BE2C (cell line): Measurements from ENCODE around the gene OR2C1.

ENCODE experiments used
- DNase-seq: peaks from one replicate; pipeline ENCODE4 v3.0.0-alpha.2; 2020
- H3K27me3 ChIP-seq: fragments of 250-450 bp; sonication (Bioruptor Pico); 2 replicates; pipeline ENCODE4 v1.5.1; 2020; ENCODE audit warnings: mild to moderate bottlenecking
- H3K36me3 ChIP-seq: fragments of 250-450 bp; sonication (Bioruptor Pico); 2 replicates; pipeline ENCODE4 v1.5.1; 2020; ENCODE audit warnings: mild to moderate bottlenecking
- H3K4me1 ChIP-seq: fragments of 250-450 bp; sonication (Bioruptor Pico); 2 replicates; pipeline ENCODE4 v1.5.1; 2020
- H3K4me3 ChIP-seq: 2 replicates; pipeline ENCODE4 v1.5.1; 2011; ENCODE audit warnings: low read depth, low read length
- H3K9me3 ChIP-seq: fragments of 250-450 bp; sonication (Bioruptor Pico); 2 replicates; pipeline ENCODE4 v1.5.1; 2020
- CTCF ChIP-seq: IDR thresholded peaks from 2 replicates; pipeline ENCODE4 v1.5.1; 2012; ENCODE audit warnings: mild to moderate bottlenecking, low read depth, low read length

The OR2C1 gene

GRCh38 chr16:3375680-3376079 lies 20.0 kb downstream of the OR2C1 start:
- H3K9me3 ChIP-seq, result no peaks in the 10 kb centered on the region
- no peak for TF ChIP-seq CTCF
- H3K27me3 ChIP-seq, result no peaks in the 10 kb centered on the region
- no peaks in the 10 kb centered on the region for H3K4me1 ChIP-seq
- H3K36me3 ChIP-seq, result peaks cover 8% of the 10 kb centered on the region
- DNase-seq, result no peak
- no peak overlapping the region for H3K4me3 ChIP-seq

DNA sequence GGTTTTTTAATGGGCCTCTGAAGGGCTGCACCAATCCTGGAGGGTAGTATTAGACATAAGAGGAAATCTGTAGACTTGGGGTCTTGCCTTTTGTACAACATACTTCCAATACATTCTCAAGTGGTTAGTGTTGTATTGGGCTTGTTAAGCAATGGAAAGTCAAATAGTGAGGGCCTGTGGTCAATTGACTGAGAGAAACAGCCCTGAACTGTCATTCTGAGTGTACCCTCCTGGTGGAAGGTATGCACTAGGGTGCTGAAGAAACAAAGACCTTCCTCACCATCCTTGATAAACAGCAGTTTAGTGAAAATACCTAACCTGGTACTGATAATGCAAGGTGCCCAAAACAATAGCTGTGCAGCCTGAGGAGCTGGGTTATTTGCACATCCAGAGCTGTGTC lies 22.2 kb downstream of the OR2C1 start:
- TF ChIP-seq CTCF, result no peak
- no peak overlapping the region for H3K4me3 ChIP-seq
- DNase-seq, result no peak
- peaks cover 23% of the 10 kb centered on the region for H3K36me3 ChIP-seq
- no peaks in the 10 kb centered on the region for H3K27me3 ChIP-seq
- H3K9me3 ChIP-seq, result peaks cover 5% of the 10 kb centered on the region
- no peaks in the 10 kb centered on the region for H3K4me1 ChIP-seq

GRCh38 chr16:3383045-3383448 lies 27.4 kb downstream of the OR2C1 start:
- no peak for TF ChIP-seq CTCF
- Histone ChIP-seq H3K9me3 (peaks cover 13% of the 10 kb centered on the region), H3K4me3 (no peak overlapping the region), H3K4me1 (no peaks in the 10 kb centered on the region), H3K27me3 (no peaks in the 10 kb centered on the region), H3K36me3 (peaks cover 53% of the 10 kb centered on the region)
- DNase-seq, result no peak

DNA sequence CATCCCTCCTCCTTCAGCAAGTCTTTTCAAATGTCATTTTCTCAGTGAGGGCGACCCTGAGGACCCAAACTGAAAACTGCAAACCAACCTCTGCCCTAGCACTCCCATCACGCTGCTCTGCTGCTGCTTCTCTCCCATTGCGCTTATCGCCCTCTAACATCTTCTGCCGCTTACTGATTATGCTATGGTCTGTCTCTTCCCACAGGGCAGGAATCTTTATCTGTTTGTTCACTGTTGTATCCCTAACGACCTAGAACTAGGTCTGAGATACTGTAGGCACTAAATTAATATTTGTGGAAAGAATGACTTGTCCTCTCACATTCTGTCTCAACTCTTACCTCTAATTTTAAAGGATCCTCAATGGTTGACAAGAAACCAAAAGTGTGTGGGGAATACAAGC lies 32.6 kb downstream of the OR2C1 start:
- TF ChIP-seq CTCF, result no peak
- Histone ChIP-seq H3K9me3 (peaks cover 5% of the 10 kb centered on the region; the same call in 1 of the 2 replicates), H3K4me1 (peaks cover 5% of the 10 kb centered on the region), H3K36me3 (peaks cover 42% of the 10 kb centered on the region), H3K27me3 (no peaks in the 10 kb centered on the region), H3K4me3 (no peak overlapping the region)
- no peak for DNase-seq

GRCh38 chr16:3389663-3390338 lies 34.1 kb downstream of the OR2C1 start:
- H3K4me3 ChIP-seq, result no peak overlapping the region
- H3K36me3 ChIP-seq, result peaks cover 33% of the 10 kb centered on the region
- no peaks in the 10 kb centered on the region for H3K9me3 ChIP-seq
- no peaks in the 10 kb centered on the region for H3K27me3 ChIP-seq
- TF ChIP-seq CTCF, result no peak
- peak; percentile 35 for DNase-seq
- peaks cover 5% of the 10 kb centered on the region for H3K4me1 ChIP-seq

- peak overlapping the region; percentile 84 for H3K4me3 ChIP-seq
- H3K4me1 ChIP-seq, result no peaks in the 10 kb centered on the region
- H3K36me3 ChIP-seq, result peaks cover 36% of the 10 kb centered on the region
- no peaks in the 10 kb centered on the region for H3K27me3 ChIP-seq
- H3K9me3 ChIP-seq, result no peaks in the 10 kb centered on the region
- no peak for DNase-seq
- TF ChIP-seq CTCF, result no peak
Observed at GRCh38 chr16:3400446-3400778, 44.7 kb downstream of the OR2C1 start.
